ENCODE measurements around the gene RP9. TPM values are rescaled to one million over a fixed set of nuclear protein-coding genes. Genes with fewer than 3 reads are reported as not detected.

Gene RP9
- total RNA-seq, 1 experiment from 2014 or later = 16.2 TPM

GRCh38 chr7:33044986-33045385, 64.2 kb downstream of the RP9 start:
- no peak overlapping the region for H2BK20ac ChIP-seq (ENCODE audit: low read depth, low read length, poor library complexity, severe bottlenecking)
- H3K9me3 ChIP-seq (ENCODE audit: control insufficient read depth, low read depth, low read length) = no peaks in the 10 kb centered on the region
- H3K23ac ChIP-seq (ENCODE audit: insufficient read length, low read depth, low read length) = no peak overlapping the region
- no peak overlapping the region for H2AK5ac ChIP-seq (ENCODE audit: insufficient read length, low read length)
- no peak overlapping the region for H4K5ac ChIP-seq (ENCODE audit: insufficient read length, low read depth, low read length)
- H3K27ac ChIP-seq (ENCODE audit: insufficient read length, low read depth, low read length) = no peak overlapping the region
- Mint-ChIP-seq H3K27ac (no peak overlapping the region), H3K4me3 (no peak overlapping the region), H3K4me1 (peaks cover 0 to 2% of the 10 kb centered on the region in 2 experiments; a peak in 1 of 4 replicates), H3K9me3 (no peaks in the 10 kb centered on the region), H3K36me3 (ENCODE audit: insufficient read depth in 1 of 3, low read depth in 3 of 3) (no peaks in the 10 kb centered on the region; a peak in 1 of 7 replicates), H3K27me3 (ENCODE audit: low read depth) (no peaks in the 10 kb centered on the region)
- H3K27me3 ChIP-seq (ENCODE audit: insufficient read depth, low read length) = no peaks in the 10 kb centered on the region
- H3K4me1 ChIP-seq (ENCODE audit: insufficient read depth, low read length) = no peaks in the 10 kb centered on the region
- H4K8ac ChIP-seq (replicated peaks; ENCODE audit: insufficient read length, low read depth, low read length) = no peak overlapping the region
- H3K23me2 ChIP-seq (ENCODE audit: insufficient read length, low read depth, low read length, poor library complexity, severe bottlenecking) = no peaks in the 10 kb centered on the region
- H3K79me1 ChIP-seq (ENCODE audit: insufficient read depth, low read depth, low read length, poor library complexity, severe bottlenecking) = peaks cover 12% of the 10 kb centered on the region
- H2BK12ac ChIP-seq (ENCODE audit: insufficient read length, low read depth, low read length) = no peak overlapping the region
- H3K9ac ChIP-seq (ENCODE audit: extremely low read depth, insufficient read length, low read length) = no peak overlapping the region
- no peak overlapping the region for H2AFZ ChIP-seq (ENCODE audit: low read length)
- no peak overlapping the region for H3K14ac ChIP-seq (ENCODE audit: insufficient read depth, low read length)
- peaks cover 1% of the 10 kb centered on the region; the same call in 1 of the 2 replicates for H3K79me2 ChIP-seq (ENCODE audit: insufficient read depth, low read length)
- no peak for DNase-seq
- no peak overlapping the region for H3T11ph ChIP-seq (ENCODE audit: low read length)
- no peak overlapping the region for H3K4me2 ChIP-seq (ENCODE audit: insufficient read depth, insufficient read length, low read length)
- no peaks in the 10 kb centered on the region for H4K20me1 ChIP-seq (ENCODE audit: control insufficient read depth, insufficient read depth, insufficient read length)
- H2BK5ac ChIP-seq (ENCODE audit: insufficient read length, low read length) = no peak overlapping the region
- H3K56ac ChIP-seq (ENCODE audit: insufficient read length, low read depth, low read length) = no peak overlapping the region
- no peak overlapping the region for H2BK15ac ChIP-seq (ENCODE audit: low read depth, low read length)
- TF ChIP-seq, protein P1, sequence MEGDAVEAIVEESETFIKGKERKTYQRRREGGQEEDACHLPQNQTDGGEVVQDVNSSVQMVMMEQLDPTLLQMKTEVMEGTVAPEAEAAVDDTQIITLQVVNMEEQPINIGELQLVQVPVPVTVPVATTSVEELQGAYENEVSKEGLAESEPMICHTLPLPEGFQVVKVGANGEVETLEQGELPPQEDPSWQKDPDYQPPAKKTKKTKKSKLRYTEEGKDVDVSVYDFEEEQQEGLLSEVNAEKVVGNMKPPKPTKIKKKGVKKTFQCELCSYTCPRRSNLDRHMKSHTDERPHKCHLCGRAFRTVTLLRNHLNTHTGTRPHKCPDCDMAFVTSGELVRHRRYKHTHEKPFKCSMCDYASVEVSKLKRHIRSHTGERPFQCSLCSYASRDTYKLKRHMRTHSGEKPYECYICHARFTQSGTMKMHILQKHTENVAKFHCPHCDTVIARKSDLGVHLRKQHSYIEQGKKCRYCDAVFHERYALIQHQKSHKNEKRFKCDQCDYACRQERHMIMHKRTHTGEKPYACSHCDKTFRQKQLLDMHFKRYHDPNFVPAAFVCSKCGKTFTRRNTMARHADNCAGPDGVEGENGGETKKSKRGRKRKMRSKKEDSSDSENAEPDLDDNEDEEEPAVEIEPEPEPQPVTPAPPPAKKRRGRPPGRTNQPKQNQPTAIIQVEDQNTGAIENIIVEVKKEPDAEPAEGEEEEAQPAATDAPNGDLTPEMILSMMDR (conservative IDR thresholded peaks at IDR 0.05) = no peak
- no peak overlapping the region for H2BK120ac ChIP-seq (ENCODE audit: low read depth, low read length, poor library complexity, severe bottlenecking)
- H4K91ac ChIP-seq (ENCODE audit: insufficient read length, low read depth, low read length) = no peak overlapping the region
- WGBS (ENCODE audit: extremely low coverage, insufficient read length, low lambda C conversion rate) = no CpG with 5 or more reads among the region's 2 CpGs
- H3K18ac ChIP-seq (ENCODE audit: insufficient read length, low read depth, low read length) = no peak overlapping the region
- no peak overlapping the region for H3K4ac ChIP-seq (ENCODE audit: low read depth, low read length)

Other genes with a start within 250 kb of the RP9 start
- 31.5 and 34.2 TPM in 2 replicates for gene KBTBD2, start 217.6 kb downstream of the RP9 start, total RNA-seq (2021)
- gene FKBP9, start 152.0 kb downstream of the RP9 start, total RNA-seq (2021) = 11.1 and 17.7 TPM in 2 replicates
- 22.1 and 22.9 TPM in 2 replicates for gene NT5C3A, start 46.6 kb downstream of the RP9 start, total RNA-seq (2021)
- gene BBS9, start 20.2 kb upstream of the RP9 start, total RNA-seq (2021) = 26.4 and 29.7 TPM in 2 replicates

Measured in H9 (cell line).